Gastrocnemius medialis (tissue), 4 donors: ENCODE results near the gene STARD3NL.

Source experiments
- POLR2A ChIP-seq, 2 donors: fragments of 450-650 bp; IDR thresholded peaks; one replicate each; pipeline ENCODE4 v1.6.1; 2017; ENCODE audit warnings: antibody characterized with exemption in 2 of 2, mild to moderate bottlenecking in 2 of 2, moderate library complexity in 2 of 2
- TF ChIP-seq, protein P1 (sequence below), 5 experiments: fragments of 450-650 bp in 3 of 5; fragments of 200-600 bp in 2 of 5; sonication (generic) in 2 of 5; IDR thresholded peaks in 4 of 5; conservative IDR thresholded peaks in 1 of 5; 1 replicate in 4 of 5; 2 replicates in 1 of 5; pipeline ENCODE4 v1.5.1; 2016 to 2019; ENCODE audit warnings: antibody characterized with exemption in 5 of 5, mild to moderate bottlenecking in 3 of 5, moderate library complexity in 3 of 5

DNA sequence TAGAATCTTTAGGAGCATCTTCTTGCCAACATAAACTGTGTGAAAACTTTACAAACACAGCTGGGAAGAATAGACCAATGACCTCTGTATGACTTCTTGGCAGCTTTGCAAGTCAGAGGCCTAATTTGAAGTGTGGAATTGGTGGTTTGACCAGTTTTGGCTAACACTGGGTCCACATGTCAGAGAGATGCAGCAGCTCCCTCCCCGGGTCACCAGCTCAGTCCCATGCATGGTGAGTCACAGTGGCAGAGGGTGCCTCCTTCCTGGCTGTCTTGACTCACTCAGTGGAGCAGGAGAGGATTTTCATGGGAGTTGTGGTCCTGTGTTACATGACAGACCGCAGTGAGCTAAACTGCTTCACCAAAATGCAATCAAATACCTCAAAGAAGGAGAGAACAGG lies 8.2 kb upstream of the STARD3NL start:
- no peak for TF ChIP-seq POLR2A (IDR thresholded peaks at IDR 0.05)
- TF ChIP-seq, protein P1, sequence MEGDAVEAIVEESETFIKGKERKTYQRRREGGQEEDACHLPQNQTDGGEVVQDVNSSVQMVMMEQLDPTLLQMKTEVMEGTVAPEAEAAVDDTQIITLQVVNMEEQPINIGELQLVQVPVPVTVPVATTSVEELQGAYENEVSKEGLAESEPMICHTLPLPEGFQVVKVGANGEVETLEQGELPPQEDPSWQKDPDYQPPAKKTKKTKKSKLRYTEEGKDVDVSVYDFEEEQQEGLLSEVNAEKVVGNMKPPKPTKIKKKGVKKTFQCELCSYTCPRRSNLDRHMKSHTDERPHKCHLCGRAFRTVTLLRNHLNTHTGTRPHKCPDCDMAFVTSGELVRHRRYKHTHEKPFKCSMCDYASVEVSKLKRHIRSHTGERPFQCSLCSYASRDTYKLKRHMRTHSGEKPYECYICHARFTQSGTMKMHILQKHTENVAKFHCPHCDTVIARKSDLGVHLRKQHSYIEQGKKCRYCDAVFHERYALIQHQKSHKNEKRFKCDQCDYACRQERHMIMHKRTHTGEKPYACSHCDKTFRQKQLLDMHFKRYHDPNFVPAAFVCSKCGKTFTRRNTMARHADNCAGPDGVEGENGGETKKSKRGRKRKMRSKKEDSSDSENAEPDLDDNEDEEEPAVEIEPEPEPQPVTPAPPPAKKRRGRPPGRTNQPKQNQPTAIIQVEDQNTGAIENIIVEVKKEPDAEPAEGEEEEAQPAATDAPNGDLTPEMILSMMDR (IDR thresholded peaks at IDR 0.05 in 4 of 5, conservative IDR thresholded peaks at IDR 0.05 in 1 of 5), result no peak
